Stomach (tissue), 9 donors: ENCODE results near the gene DLG2. TPM values are rescaled to one million over a fixed set of nuclear protein-coding genes. Genes with fewer than 3 reads are reported as not detected.

Source experiments
- DNase-seq, 2 donors: peaks; one replicate each; pipeline versions ENCODE4 v3.0.0 to v3.0.0-alpha.2; 2013 to 2019
- H3K27ac ChIP-seq, 5 donors: fragments of 200-600 bp in 4 of 5; sonication (generic) in 4 of 5; one replicate each; pipeline ENCODE4 v1.5.1; 2013 to 2019; ENCODE audit warnings: mild to moderate bottlenecking in 1 of 5, moderate library complexity in 1 of 5
- H3K27me3 ChIP-seq, 3 donors: fragments of 200-600 bp; sonication (generic); one replicate each; pipeline ENCODE4 v1.5.1; 2017 to 2019; ENCODE audit warnings: mixed run types in 1 of 3
- H3K36me3 ChIP-seq, 4 donors: fragments of 200-600 bp; sonication (generic); 1 replicate in 3 of 4; 2 replicates in 1 of 4; pipeline ENCODE4 v1.5.1; 2016 to 2019
- H3K4me1 ChIP-seq, 4 donors: fragments of 200-600 bp; sonication (generic); one replicate each; pipeline ENCODE4 v1.5.1; 2016 to 2019
- H3K4me3 ChIP-seq, 4 donors: fragments of 200-600 bp; sonication (generic) in 3 of 4; one replicate each; pipeline ENCODE4 v1.5.1; 2016 to 2019; ENCODE audit warnings: mild to moderate bottlenecking in 1 of 4
- H3K9me3 ChIP-seq, 4 donors: fragments of 200-600 bp; sonication (generic); one replicate each; pipeline ENCODE4 v1.5.1; 2016 to 2019
- EP300 ChIP-seq: sonication (generic); formaldehyde crosslinking; IDR thresholded peaks from one replicate; pipeline ENCODE4 v1.6.1; 2017; ENCODE audit warnings: antibody characterized with exemption
- POLR2A ChIP-seq, 4 donors: fragments of 450-650 bp; IDR thresholded peaks; one replicate each; pipeline ENCODE4 v1.6.1; 2016; ENCODE audit warnings: antibody characterized with exemption in 4 of 4, control low read depth in 2 of 4, mild to moderate bottlenecking in 1 of 4, moderate library complexity in 1 of 4
- POLR2AphosphoS5 ChIP-seq, 3 donors: sonication (generic); formaldehyde crosslinking; IDR thresholded peaks; one replicate each; pipeline ENCODE4 v1.6.1; 2016; ENCODE audit warnings: antibody characterized with exemption in 3 of 3
- WGBS, 5 donors: extraction: QIAGEN DNeasy Blood & Tissue Kit in 3 of 5; methylation state at CpG; one replicate each; pipeline versions ENCODE4 v1.1.5 to v1.1.7; 2013 to 2018; 5-methylcytosine and 5-hydroxymethylcytosine counted together
- intact Hi-C: fragments of 100-400 bp; cut with DNase I; formaldehyde crosslinking; loops from one replicate; pipeline ENCODE4 v1.15.1; 2023; ENCODE audit warnings: low total_unique reads
- polyA plus RNA-seq, 3 donors: library from polyadenylated mRNA; stranded (reverse); fragments of 200-250 nt; gene quantifications; one replicate each; pipeline ENCODE4 v1.2.3, GENCODE V29; 2013
- total RNA-seq, 5 donors: library from RNA; depleted of rRNA; stranded (reverse); fragments of >200 nt; gene quantifications; one replicate each; pipeline versions ENCODE4 v1.1.0 to v1.2.3, GENCODE V29; 2014 to 2016
- TF ChIP-seq, protein P1 (sequence below), 7 experiments: fragments of 450-650 bp in 4 of 7; fragments of 200-600 bp in 3 of 7; sonication (generic) in 3 of 7; IDR thresholded peaks; one replicate each; pipeline ENCODE4 v1.5.1; 2016 to 2019; ENCODE audit warnings: antibody characterized with exemption in 7 of 7, control low read depth in 2 of 7, mild to moderate bottlenecking in 1 of 7
- donor health status: healthy with polysubstance abuse.
- donor health status: Bipolar disorder and iron deficiency.
- donor health status: healthy.

The DLG2 gene
- total and polyA plus RNA-seq, 8 donors, result 1.3 to 19.1 (median 3.5) TPM

DNA sequence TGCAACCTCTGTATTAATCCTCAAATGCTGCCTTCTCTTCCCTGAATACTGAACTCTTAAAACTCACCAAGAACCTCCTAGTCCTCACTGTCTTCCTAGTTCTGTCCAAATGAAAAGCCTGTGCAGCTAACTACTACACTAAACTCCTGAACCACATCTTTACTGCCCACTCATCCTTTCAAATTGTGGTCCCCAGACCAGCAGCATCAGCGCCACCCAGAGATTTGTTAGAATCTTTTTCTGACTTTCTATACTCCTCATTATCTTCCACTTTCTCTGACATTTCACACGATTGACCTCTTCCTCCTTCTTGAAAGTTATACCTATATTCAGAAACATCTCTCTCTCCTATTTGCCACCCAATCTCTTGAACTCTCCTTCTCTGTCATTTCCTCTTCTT, 461.3 kb downstream of the DLG2 start:
- DNase-seq, result no peak
- 64 to 77% (median 75%) methylated on average over 2 of the region's 2 CpGs for WGBS, 5 donors
- Histone ChIP-seq H3K9me3 (peaks cover 0 to 9% (median 0%) of the 10 kb centered on the region in 4 donors), H3K27me3 (no peaks in the 10 kb centered on the region), H3K4me3 (no peak overlapping the region), H3K36me3 (no peaks in the 10 kb centered on the region), H3K27ac (no peak overlapping the region), H3K4me1 (no peaks in the 10 kb centered on the region)
- TF ChIP-seq EP300, result no peak
- TF ChIP-seq POLR2AphosphoS5 (IDR thresholded peaks at IDR 0.05), result no peak
- TF ChIP-seq, protein P1, sequence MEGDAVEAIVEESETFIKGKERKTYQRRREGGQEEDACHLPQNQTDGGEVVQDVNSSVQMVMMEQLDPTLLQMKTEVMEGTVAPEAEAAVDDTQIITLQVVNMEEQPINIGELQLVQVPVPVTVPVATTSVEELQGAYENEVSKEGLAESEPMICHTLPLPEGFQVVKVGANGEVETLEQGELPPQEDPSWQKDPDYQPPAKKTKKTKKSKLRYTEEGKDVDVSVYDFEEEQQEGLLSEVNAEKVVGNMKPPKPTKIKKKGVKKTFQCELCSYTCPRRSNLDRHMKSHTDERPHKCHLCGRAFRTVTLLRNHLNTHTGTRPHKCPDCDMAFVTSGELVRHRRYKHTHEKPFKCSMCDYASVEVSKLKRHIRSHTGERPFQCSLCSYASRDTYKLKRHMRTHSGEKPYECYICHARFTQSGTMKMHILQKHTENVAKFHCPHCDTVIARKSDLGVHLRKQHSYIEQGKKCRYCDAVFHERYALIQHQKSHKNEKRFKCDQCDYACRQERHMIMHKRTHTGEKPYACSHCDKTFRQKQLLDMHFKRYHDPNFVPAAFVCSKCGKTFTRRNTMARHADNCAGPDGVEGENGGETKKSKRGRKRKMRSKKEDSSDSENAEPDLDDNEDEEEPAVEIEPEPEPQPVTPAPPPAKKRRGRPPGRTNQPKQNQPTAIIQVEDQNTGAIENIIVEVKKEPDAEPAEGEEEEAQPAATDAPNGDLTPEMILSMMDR (IDR thresholded peaks at IDR 0.05), result no peak
- no peak for TF ChIP-seq POLR2A (IDR thresholded peaks at IDR 0.05)
- intact Hi-C loops, result no loop called here

DNA sequence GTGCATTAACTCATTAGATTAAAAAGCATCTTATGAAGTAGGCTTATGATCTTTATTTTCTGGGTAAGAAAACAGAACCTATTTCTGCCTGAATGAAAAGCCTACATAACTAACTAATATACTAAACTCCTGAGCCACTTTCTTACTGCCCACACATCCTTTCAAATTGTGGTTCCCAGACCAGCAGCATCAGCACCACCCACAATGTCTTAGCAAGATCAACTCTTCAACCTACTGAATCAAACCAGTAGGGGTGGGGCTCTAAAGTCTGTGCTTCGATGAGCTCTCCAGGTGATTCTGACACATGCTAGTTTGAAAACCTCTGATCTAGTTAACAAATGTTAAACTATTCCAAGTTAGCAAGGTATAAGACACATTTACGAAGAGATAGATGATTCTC, 462.4 kb downstream of the DLG2 start:
- Histone ChIP-seq H3K27ac (no peak overlapping the region), H3K4me3 (no peak overlapping the region), H3K4me1 (no peaks in the 10 kb centered on the region), H3K9me3 (peaks cover 0 to 13% (median 2%) of the 10 kb centered on the region in 4 donors), H3K27me3 (no peaks in the 10 kb centered on the region), H3K36me3 (no peaks in the 10 kb centered on the region)
- DNase-seq, result no peak
- intact Hi-C loops, result no loop called here
- TF ChIP-seq POLR2AphosphoS5 (IDR thresholded peaks at IDR 0.05), result no peak
- TF ChIP-seq, protein P1 (IDR thresholded peaks at IDR 0.05), result no peak
- TF ChIP-seq EP300, result no peak
- TF ChIP-seq POLR2A (IDR thresholded peaks at IDR 0.05), result no peak
- WGBS, 5 donors, result 67 to 84% (median 76%) methylated on average over 2 of the region's 2 CpGs

DNA sequence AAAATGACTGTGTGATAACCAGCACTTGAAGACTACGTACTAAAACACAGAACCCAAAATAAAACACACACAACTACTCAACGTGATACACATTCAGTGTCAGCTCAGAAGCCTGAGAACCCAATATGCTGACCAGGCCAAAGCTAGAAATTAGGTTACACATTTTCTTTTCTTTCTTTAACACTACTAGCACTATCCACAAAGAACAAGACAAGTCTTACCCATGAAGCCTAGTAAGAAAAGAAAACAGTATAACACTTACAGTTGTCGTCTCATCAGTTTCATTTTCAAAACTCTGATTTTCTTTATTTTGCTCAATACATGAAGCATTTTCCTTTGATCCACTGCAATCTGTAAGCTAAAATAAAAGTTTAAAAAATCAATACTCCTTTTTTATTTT, 472.9 kb downstream of the DLG2 start:
- WGBS, 5 donors, result 64 to 75% (median 71%) methylated on average over 3 of the region's 3 CpGs
- H3K4me1 ChIP-seq, result no peaks in the 10 kb centered on the region
- peaks cover 0 to 31% (median 9%) of the 10 kb centered on the region in 4 donors for H3K9me3 ChIP-seq
- TF ChIP-seq, protein P1 (IDR thresholded peaks at IDR 0.05), result no peak
- TF ChIP-seq POLR2A (IDR thresholded peaks at IDR 0.05) (no peak), POLR2AphosphoS5 (IDR thresholded peaks at IDR 0.05) (no peak)
- H3K27me3 ChIP-seq, result no peaks in the 10 kb centered on the region
- no peak overlapping the region for H3K4me3 ChIP-seq
- no peak for DNase-seq
- H3K36me3 ChIP-seq, result no peaks in the 10 kb centered on the region
- H3K27ac ChIP-seq, result no peak overlapping the region
- intact Hi-C loops, result no loop called here

DNA sequence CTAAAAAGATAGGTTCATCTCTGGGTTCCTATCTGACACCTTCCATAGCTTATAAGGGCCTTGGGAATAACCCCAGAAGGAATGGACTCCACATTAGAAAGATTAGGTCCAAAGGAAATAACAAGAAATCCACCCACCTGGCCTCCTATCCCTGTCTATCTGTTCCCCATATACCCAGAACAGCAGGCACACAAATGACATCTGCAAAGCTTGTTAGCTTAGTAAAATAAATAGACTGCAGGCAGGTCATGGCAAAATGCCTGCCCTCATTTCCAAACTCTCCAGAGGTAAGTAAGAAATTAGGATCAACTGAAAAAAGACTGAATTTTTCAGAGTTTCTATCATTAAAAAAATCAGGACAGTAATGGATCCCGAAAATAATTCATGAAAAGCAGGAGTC, 489.5 kb downstream of the DLG2 start:
- Histone ChIP-seq H3K9me3 (peaks cover 0 to 15% (median 2%) of the 10 kb centered on the region in 4 donors), H3K36me3 (no peaks in the 10 kb centered on the region), H3K4me3 (no peak overlapping the region), H3K27me3 (no peaks in the 10 kb centered on the region), H3K4me1 (peaks cover 0 to 3% (median 0%) of the 10 kb centered on the region in 4 donors), H3K27ac (no peak overlapping the region)
- intact Hi-C loops, result no loop called here
- TF ChIP-seq POLR2AphosphoS5 (IDR thresholded peaks at IDR 0.05) (no peak), POLR2A (IDR thresholded peaks at IDR 0.05) (no peak), EP300 (no peak)
- TF ChIP-seq, protein P1 (IDR thresholded peaks at IDR 0.05), result no peak
- no peak for DNase-seq
- 52 to 74% (median 56%) methylated on average over 1 of the region's 1 CpG for WGBS, 5 donors
